ENCODE results near the gene CDKAL1.

DNA sequence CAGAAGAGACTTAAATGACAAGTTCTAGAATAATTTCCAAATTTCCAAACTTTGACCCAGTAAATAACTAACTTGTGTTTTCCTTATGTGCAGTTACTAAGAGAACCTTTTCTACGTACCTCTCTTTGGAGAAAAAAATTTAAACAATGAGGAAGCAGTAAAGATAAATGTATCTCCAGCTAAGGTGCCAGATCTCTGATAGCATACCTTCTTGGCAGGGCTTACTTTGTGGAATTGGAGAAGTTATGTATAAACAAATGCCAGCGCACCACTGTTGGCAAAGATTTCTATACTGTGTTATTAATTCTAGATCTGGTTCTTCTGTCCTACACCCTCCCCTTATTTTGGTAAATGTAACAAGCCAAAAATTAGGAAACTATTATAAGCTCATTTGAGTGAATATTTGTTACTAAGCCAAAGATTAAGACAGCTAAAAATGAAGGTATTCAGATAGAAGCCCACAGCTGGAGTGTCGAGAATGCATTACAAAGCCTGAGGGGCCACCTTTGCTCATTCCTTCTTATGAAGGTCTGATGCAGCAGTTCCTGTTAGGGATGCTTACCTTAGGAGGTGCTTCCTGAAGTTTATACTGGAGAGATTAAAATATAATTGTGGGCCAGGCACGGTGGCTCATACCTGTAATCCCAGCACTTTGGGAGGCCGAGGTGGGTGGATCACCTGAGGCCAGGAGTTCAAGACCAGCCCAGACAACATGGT lies 686.2 kb downstream of the CDKAL1 start:
- TF ChIP-seq POLR2AphosphoS5 (IDR thresholded peaks at IDR 0.05; ENCODE audit: low read depth, low read length) (no peak), POLR2A (IDR thresholded peaks at IDR 0.05; ENCODE audit: low read depth, low read length) (no peak), TAF1 (IDR thresholded peaks at IDR 0.05; ENCODE audit: low read depth, low read length) (no peak)
